GM19035 (cell line): ENCODE results near the gene KDR.

Experiments
- ATAC-seq: cut with Tn5 transposase; IDR thresholded peaks from one replicate; pipeline ENCODE4 v1.9.1; 2021; ENCODE audit not compliant: unreplicated experiment

Gene KDR

DNA sequence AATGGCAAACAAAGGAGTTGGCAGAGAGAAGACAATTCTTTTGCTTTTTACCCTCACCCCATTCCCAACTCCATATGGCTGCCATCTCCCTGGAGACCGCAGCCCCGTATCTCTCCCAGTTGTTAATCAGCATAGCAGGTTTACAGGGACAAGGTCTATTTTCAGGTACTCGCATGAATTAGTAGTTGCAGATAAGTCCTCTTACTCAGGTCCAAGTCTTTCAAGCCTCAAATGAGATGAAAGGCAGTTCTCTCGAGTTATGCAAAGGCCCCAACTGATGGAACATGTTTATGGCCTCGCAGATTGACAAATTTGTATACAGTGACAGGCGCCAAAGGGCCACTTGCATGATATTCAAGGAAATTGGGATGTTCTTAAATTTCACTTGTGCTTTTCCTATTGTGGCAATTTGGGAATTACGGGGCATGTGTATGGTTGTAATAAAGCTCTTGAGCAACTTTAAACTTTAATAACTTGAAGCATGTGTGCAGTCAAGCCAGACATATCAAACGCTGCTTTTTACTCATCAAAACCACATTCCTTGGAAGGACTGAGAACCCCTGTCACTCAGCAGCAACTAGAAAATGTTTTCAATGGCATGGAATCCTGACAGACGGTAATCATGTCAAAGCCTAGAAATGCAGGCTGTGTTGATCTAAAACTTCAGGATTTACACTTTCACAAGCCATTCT, 45.1 kb downstream of the KDR start:
- ATAC-seq: no peak

DNA sequence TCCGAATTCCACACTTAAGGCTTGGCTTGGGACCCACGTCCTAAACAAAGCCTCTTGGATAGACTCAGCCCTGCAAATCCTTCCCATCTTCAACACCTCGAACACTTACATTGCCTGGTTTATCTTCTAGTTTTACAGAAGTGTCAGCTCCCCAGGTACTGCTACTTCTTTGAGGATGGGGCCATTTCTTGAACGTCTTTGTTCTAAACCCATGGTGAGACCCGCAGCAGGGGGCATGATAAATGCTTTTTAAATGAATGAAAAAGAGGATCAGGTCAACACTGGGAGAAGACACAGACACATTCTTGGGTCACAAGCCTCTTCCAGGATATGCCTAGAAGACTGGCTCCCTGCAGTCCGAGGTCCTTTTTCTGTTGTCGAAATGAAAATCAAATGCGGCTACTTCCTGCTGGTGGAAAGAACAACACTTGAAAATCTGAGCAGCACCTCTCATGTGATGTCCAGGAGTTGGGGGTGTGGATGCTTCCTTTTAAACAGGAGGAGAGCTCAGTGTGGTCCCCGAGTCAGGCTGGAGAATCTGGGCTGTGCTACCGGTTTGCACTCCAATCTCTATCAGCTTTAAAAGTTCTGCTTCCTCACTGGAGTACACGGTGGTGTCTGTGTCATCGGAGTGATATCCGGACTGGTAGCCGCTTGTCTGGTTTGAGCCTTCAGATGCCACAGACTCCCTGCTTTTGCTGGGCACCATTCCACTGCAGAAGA, 45.8 kb downstream of the KDR start:
- no peak for ATAC-seq

DNA sequence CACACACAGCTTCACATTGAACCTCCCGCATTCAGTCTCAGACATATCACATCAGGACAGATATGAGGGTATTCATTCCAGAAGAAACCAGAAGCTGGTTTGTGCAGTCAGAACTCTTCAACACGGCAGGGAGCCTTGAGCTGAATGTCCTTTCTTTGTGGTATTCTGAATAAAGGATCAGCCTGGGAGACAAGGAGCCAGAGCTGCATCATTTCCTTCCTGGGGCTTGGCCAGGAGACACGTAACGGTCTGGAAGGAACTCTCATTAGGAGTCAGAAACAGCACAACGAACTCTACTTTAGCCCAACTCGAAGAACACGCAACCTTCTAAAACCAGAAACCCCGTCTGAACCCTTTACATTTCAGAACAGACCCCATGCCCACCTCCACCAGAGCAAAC, 46.4 kb downstream of the KDR start:
- ATAC-seq: no peak

DNA sequence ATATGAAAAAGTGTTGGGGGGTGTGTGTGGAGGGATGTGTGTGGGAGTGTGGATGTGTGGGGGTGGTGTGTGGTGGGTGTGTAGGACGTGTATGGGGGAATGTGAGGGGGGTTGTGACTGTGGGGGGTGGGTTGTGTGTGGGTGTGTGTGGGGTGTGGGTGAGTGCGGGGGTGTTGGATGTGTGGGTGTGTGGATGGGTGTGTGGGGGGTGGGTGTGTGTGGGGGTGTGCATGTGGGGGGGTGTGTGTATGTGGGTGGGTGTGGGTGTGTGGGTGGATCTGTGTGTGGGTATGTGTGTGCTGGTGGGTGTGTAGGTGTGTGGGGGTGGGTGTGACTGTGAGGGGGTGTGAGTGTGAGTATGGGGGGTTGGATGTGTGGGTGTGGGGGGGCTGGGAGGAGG, 47.8 kb downstream of the KDR start:
- no peak for ATAC-seq

DNA sequence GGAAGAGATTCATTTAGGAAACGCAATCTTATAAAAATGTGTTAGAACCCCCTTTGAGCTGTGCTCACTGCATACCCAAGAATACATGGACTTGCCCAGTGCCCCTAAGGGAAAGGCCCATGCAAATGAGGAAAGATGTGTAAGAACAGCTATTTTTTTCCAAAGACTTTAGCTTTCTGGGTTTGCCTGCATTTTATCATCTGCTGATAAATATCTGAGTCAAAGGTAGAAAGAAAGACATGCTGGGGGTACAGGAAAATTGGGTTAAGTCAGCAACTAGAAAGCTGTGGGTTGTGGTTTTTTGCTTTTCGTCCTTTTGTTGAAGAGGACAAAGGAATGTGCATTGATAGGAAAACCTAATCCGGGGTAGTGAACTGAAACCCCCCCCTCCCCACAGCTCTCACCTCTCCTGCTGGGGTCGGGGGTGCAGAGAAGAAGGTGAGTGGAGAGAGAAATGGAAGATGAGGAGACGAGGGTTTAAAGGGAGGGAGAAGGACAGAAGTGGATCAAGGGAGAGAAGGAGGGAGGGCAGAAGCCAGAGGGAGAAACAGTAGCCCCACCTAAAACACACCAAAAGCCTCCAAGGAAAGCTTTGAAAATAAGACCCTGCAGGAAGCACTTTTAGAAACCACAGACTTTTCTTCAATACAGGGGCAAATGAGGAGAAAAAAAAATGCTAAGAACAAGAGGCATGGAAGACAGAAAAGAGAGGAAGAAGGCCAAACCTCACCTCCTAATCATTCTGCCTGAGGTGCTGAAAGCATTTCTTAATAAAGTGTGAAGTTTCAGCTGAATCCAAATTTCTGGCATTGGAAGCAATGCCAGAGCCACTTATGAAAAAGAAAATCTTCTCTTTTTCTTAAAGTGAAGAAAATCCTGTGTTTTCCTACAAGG, 49.3 kb downstream of the KDR start:
- ATAC-seq: no peak

DNA sequence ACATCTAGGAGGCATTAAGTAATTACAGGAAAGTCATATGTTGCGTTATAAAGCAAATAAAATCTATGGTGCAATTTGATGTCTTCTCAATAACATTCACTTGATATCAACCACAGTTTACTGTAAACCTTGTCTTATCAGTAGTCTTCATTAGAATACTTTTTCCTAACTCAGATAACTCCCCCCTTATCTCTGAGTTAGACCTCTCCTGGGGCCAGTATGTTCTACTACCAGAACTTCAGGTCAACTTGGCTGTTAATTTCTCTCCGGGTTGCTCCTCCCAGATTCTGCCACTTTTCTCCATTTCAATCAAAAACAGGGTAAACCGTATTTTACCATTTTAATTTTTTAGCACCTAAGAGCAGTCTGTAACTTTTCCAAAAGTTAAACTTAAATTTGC, 50.0 kb downstream of the KDR start:
- no peak for ATAC-seq

DNA sequence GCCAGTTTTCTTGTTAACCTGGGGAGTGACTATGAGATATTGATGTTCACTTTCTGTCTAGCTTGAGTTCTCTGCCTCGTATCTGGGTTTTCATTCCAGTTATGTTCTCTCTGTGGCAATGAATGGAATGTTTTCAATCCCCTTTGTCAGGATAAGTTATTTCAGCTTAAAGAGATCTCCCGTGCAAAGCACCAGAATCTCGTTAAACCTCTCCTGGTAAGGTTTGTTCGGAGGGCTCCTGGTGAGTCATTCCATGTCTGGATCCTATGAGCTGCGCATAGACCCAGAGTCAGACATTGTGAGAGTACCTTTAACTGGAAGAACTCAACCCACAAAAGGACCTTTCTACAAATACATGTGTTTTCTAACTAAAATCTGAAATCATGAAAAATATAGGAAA, 51.0 kb downstream of the KDR start:
- ATAC-seq: no peak

DNA sequence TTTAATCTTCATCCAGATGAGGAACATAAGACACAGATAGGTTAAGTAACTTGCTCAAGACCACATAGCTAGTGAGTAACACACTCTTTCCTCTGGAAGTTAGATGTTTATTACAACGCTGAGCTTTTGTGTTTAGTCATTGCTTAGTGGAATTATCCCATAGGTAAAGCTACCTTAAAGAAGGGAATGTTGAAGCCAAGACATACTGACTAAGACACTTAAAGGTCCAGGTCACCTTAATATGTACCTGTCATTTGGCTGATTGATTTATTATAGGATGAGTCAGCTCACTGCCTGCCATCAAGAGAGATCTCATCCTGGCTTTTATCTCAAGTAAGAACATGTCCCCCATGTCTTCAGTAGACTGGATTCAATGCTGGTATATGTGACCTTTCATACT, 53.4 kb downstream of the KDR start:
- no peak for ATAC-seq

DNA sequence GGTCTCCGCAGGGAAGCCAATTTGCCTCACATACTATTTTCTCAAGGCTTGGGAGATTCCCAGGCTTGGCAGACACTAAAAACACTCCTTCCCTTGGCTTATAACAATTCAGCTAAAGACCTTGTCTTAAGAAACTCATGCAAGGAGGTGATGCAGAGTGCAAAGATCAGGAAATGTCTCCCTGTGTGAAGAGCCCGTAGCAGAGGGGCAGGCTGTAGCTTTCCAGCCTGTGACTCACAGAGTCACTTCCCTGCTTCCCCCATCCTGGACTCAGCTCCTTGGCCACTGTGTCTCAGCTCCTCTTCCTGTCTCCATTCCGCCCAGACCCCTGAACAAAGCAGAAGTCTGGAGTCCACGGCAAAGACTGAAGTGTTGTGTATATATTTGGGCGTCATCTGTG, 56.1 kb downstream of the KDR start:
- no peak for ATAC-seq

DNA sequence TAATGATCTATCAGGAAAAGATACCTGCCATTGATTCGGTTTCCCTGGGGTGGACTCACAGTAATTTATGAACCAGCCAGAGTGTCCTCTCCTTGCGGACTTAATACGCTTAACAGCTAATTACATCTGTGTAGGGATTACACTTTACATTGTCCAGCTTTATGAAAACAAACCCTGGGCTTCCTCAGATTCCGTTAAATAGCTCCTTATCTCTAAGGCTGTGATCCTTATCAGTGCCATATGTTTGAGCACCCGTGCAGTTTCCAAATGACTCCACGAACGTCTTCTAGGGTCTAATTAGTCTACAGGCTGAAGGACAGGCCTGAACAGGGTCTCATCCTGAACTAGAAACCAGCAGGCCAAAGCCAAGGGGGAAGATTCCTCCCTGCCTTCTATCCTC, 56.9 kb downstream of the KDR start:
- no peak for ATAC-seq

DNA sequence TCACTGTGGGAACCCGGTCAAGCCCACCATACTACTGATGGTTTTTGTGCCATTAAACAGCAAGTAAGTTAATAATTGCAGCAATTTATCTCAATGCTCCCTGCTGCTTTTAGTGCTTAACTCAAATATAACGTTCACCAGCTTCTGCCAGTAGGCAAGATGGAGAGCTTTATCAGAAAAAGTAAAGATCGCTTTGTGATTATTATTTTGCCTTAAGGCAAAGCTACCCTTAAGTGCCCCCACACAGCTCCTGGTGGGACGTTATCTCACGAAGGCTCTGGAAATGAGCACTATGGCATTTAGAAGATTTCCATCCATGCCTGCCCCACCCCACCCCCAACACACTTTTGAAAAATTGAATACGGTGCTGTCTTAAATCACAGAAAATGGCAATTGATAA, 59.4 kb downstream of the KDR start:
- ATAC-seq: no peak

DNA sequence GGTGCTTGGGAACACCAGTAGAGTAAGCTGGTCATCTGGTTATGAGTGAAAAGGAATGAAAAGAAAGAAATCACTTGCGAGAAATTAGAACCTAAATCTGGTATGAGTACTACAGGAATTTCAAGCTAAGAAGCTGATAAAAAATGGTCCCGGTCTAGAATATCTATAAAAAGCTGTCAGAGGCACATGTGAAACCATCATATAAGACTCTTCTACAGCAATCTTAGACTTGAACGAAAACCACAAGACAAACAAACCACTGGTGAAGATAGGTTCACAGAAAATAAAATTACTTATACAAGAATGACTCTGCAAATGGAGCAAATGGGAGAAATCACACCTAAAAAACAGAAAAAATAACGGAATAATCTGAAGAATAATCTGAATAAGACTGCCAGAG, 69.9 kb downstream of the KDR start:
- ATAC-seq: no peak

DNA sequence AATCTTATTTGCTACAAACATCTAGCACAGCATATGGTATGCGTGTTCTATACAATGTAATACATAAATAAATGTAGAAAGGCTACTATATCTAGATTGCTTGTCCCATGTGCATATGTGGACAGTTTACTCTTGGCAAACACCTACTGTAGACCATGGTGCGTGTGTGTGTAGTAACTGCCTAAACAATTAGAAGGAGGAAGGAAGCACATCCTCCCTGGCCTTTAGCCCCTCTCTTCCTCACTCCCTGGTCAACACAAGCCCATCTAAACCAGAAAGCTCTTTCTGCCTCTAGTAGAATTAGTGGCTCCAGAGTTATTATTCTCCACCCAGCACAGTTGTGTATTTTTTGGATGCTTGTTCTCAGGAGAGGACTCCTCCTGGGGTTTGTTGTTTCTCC, 73.9 kb downstream of the KDR start:
- no peak for ATAC-seq

DNA sequence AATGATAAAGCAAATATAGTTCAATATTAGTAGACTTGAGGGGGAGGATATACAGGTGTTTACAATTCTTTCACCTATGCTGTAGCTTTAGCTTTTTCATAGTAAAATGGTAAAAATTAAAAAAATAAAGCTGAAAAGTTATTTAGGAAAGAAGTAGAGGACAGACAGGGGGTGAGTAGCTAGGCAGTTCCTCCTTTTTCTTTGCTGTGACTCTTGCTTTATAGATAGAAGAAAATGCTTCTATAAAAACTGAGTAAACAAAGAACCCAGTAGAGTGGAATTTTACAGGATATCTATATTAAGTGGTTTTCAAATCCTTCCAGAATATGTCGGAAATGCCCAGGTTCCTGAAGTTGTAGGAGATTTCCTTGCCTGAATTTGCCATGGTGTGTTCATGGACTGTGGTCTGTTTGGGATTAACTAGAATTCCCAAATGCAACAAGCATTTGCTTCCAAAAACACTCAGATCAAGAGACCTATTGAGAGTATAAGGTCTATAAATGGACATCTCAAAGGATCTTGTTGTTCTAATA, 74.9 kb downstream of the KDR start:
- no peak for ATAC-seq

DNA sequence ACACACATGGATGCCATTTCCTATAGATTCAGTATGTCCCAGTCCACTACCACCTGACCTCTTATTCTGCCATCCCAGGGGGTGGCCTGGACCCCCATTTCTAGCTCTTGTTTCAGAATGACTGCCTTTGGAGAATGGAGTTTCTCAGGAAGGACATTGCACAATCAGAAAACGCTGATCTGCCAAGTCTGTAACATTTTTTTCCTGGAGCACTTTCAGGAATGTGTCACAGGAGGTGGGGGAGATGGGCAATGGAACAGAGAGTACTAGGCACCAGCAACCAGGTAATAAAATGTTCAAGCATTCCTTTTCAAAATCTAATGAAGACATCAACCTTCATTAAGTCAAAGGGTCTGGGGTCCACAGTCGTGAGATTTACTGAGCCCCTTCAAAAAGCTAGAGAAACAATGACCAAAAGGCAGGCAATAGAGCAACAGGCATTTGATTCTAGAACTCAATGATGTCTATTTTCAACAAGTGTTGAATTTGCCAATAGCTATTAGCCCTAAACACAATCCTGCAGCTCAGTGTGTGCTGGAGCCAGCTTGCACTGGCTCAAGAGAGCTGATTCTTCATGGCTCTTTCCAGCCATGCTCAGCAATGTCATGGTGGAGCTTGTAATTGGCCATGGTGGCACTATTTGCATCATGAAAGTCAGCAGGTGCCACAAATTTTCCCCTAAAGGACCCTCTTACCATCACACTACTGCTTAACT, 87.1 kb downstream of the KDR start:
- ATAC-seq: no peak

DNA sequence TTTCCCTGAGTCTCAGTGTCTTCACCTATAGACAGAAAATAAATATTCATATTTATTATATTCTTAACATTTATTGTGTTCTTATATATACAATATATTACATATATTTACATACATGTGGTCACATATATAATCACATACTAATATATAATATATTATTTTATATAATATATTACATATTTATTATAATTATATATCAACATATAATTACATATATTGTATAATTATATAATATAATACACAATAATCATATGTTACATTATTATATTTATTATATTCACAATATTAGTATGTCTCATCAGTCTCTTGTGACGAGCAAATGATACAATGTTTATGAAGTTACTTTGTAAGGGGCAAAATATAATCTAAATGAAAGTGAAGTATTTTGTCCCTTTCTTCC, 87.7 kb downstream of the KDR start:
- no peak for ATAC-seq

DNA sequence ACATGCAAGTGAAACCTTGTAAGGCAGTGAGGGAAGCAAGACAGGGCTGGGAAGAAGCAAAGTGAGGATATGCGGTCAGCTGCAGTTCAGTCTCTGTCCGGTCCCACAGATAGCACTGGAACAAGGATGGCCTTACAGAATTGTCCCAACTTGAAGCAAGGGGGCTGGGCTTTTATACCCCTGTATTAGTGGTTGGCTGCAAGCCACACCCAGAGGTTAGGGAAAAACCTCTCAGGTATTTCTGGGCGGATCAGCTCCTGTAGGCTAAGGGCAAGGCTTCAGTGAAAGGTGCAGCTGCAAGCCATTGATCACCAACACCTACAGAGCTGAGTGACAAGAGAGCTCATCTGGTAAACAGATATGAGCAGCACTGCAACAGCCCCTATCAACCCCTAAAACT, 89.0 kb downstream of the KDR start:
- ATAC-seq: no peak

DNA sequence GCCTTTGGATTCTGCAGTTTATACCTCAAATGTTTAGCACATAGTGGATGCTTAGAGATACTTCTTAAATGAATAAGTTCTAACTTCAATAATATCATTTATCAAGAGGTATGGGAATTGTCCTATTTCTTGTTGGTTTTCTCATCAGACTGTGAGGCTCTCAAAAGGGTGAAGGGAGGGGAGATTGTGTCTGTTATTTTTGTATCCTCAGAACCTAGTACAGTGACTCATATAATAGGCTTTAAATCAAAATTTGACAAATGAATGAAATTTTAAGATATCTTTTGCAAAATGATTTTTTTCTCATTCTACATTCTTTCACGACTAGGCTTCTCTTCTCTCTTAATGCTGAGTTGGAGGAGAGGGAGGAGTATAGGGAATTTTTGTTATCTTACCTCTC, 89.5 kb downstream of the KDR start:
- ATAC-seq: no peak

DNA sequence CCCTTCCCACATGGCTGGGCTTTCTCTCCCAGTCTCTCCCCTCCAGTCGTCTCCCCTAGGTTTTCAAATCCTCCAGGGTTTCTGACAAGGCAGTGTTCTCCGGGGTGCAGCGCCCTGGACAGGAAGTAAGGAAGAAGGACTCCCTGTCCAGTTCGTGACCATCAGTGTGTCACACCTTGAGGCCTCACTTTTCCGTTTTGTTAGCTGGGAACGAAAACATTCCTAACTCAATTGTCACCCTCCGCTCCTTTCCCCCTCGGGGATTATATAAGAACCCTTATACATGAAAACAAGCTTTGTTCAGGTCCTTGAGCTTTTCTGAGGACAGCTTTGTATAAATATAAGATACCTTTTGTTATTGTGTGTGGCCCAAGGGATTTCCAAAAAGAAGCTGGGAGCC, 92.1 kb downstream of the KDR start:
- no peak for ATAC-seq

DNA sequence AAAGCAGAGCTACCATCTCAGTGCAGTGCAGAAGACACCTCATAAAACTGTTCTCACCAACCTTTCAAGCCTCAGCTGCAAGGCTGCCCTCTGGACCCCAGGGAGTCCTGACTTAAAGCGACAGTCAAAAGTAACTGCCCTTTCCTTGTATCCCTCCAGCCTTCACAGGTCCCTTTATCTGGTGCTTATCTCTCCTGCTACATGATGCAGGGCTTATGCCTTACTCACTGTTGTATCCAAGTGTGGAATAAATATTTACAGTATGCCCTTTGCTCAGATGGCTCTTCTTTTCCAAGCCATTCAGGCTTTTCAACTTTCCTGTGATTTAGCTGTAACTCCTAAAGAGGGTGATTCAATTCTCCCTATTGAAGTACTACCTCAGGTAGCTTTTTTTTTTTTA, 92.6 kb downstream of the KDR start:
- no peak for ATAC-seq

DNA sequence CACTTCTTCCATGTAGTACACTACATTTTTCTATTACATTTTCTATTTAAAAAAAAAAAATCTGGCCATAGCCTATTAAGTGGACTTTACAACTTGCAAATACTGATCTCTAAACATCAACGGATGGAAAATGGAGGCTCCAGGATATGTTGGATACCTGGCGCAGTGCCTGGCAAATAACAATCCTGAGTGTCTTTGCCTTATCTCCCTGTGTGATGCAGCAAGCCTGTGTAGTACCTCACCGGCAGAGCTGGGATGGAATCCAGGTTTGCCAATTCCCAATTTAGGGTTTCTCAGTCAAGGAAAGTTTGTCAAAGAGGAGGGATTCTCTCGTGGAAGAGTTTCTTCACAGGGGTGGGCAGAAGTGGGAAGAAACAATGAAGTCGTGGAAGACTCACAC, 93.2 kb downstream of the KDR start:
- no peak for ATAC-seq
